Measurements from ENCODE around the gene RNU5D-1. TPM values are rescaled to one million over a fixed set of nuclear protein-coding genes. Genes with fewer than 3 reads are reported as not detected.

Gene RNU5D-1
- total RNA-seq, 1 donor from 2014 or later, result not detected

- Histone ChIP-seq H3K4me3 (no peak overlapping the region), H3K27me3 (ENCODE audit: low read depth) (no peaks in the 10 kb centered on the region), H3K36me3 (no peaks in the 10 kb centered on the region), H3K9me3 (no peaks in the 10 kb centered on the region), H3K4me1 (peaks cover 4% of the 10 kb centered on the region), H3K27ac (no peak overlapping the region)
- intact Hi-C loops (cut with DNase I), result no loop called here
- TF ChIP-seq CTCF (IDR thresholded peaks at IDR 0.05), result no peak
- ATAC-seq, result no peak
- no peak for DNase-seq
These were observed 35.3 kb downstream of the RNU5D-1 start for GRCh38 chr1:44695671-44696070.

DNA sequence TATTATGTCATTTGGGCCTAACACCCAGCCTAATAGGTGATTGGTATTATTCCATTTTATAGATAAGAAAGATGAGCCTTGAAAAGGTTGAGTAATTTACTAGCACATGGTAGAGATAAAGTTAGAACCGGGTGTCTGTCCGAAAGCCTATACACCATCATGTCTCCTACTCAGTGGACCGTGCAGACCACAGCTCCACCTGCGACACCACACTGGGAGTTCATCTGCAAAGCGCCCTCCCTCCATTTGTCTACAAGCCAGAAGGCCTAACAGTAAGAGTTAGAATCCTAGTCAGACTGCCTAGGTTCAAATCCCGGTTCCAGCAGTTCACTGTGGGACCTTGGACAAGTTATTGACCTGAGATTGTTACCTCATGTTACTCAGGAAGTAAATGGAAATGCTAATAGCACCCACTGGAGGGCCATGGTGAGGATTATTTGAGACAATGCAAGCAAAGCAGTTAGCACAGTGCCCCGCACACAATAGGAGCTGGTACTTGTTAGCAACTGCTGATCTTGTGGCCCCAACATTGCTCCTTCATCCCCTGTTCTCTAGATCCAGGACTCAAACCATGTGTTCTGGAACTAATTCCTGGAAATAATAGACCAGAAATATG, 36.0 kb downstream of the RNU5D-1 start:
- DNase-seq, result no peak
- H3K27me3 ChIP-seq (ENCODE audit: low read depth), result no peaks in the 10 kb centered on the region
- no peak overlapping the region for H3K27ac ChIP-seq
- no peaks in the 10 kb centered on the region for H3K9me3 ChIP-seq
- H3K4me1 ChIP-seq, result peaks cover 4% of the 10 kb centered on the region
- ATAC-seq, result no peak
- TF ChIP-seq CTCF (IDR thresholded peaks at IDR 0.05), result no peak
- intact Hi-C loops (cut with DNase I), result no loop called here
- H3K36me3 ChIP-seq, result no peaks in the 10 kb centered on the region
- no peak overlapping the region for H3K4me3 ChIP-seq

- Histone ChIP-seq H3K27me3 (ENCODE audit: low read depth) (no peaks in the 10 kb centered on the region), H3K36me3 (no peaks in the 10 kb centered on the region), H3K4me3 (no peak overlapping the region), H3K27ac (no peak overlapping the region), H3K4me1 (peaks cover 4% of the 10 kb centered on the region), H3K9me3 (no peaks in the 10 kb centered on the region)
- intact Hi-C loops (cut with DNase I), result no loop called here
- TF ChIP-seq CTCF (IDR thresholded peaks at IDR 0.05), result no peak
- DNase-seq, result no peak
- no peak for ATAC-seq
These were observed 37.1 kb downstream of the RNU5D-1 start for GRCh38 chr1:44693900-44694299.

GRCh38 chr1:44693159-44693558, 37.8 kb downstream of the RNU5D-1 start:
- H3K9me3 ChIP-seq, result no peaks in the 10 kb centered on the region
- ATAC-seq, result no peak
- H3K27ac ChIP-seq, result no peak overlapping the region
- TF ChIP-seq CTCF (IDR thresholded peaks at IDR 0.05), result no peak
- H3K36me3 ChIP-seq, result no peaks in the 10 kb centered on the region
- intact Hi-C loops (cut with DNase I), result no loop called here
- H3K27me3 ChIP-seq (ENCODE audit: low read depth), result no peaks in the 10 kb centered on the region
- no peak for DNase-seq
- H3K4me3 ChIP-seq, result no peak overlapping the region
- peaks cover 3% of the 10 kb centered on the region for H3K4me1 ChIP-seq

GRCh38 chr1:44689447-44689765, 41.6 kb downstream of the RNU5D-1 start:
- no peak for TF ChIP-seq CTCF (IDR thresholded peaks at IDR 0.05)
- H3K9me3 ChIP-seq, result no peaks in the 10 kb centered on the region
- no peak for ATAC-seq
- no peaks in the 10 kb centered on the region for H3K4me1 ChIP-seq
- H3K27me3 ChIP-seq (ENCODE audit: low read depth), result no peaks in the 10 kb centered on the region
- intact Hi-C loops (cut with DNase I), result no loop called here
- no peak overlapping the region for H3K4me3 ChIP-seq
- H3K36me3 ChIP-seq, result no peaks in the 10 kb centered on the region
- DNase-seq, result no peak
- no peak overlapping the region for H3K27ac ChIP-seq

Data from lower lobe of right lung (tissue), 2 donors.